Calu3 (cell line): Measurements from ENCODE around the gene TMEM151B. TPM values are rescaled to one million over a fixed set of nuclear protein-coding genes. Genes with fewer than 3 reads are reported as not detected.

Experiments
- BruUV-seq: library from RNA; stranded (reverse); fragments of 400-500 nt; replicated peaks from 2 replicates; lab custom pipeline; 2021; lab: Mats Ljungman, UMichigan
- CTCF ChIA-PET: fragments of 300-600 bp; sonication (Branson Sonifier 250); formaldehyde crosslinking; loops from one replicate; lab custom pipeline; 2022; ENCODE audit warnings: antibody characterized with exemption; lab: Charles Lee
- DNase-seq: peaks from one replicate; pipeline ENCODE4 v3.0.0; 2022
- H3K27ac Mint-ChIP-seq: one replicate; pipeline ENCODE4 v1.8.0; 2022; ENCODE audit warnings: mixed read lengths; ENCODE audit not compliant: unreplicated experiment
- H3K27me3 Mint-ChIP-seq: one replicate; pipeline ENCODE4 v1.8.0; 2022; ENCODE audit warnings: mixed read lengths; ENCODE audit not compliant: unreplicated experiment
- H3K36me3 Mint-ChIP-seq: one replicate; pipeline ENCODE4 v1.8.0; 2022; ENCODE audit warnings: mild to moderate bottlenecking, moderate library complexity, mixed read lengths; ENCODE audit not compliant: insufficient read depth, unreplicated experiment
- H3K4me1 Mint-ChIP-seq: one replicate; pipeline ENCODE4 v1.8.0; 2022; ENCODE audit warnings: mild to moderate bottlenecking, low read depth, mixed read lengths; ENCODE audit not compliant: unreplicated experiment
- H3K4me3 Mint-ChIP-seq: one replicate; pipeline ENCODE4 v1.8.0; 2022; ENCODE audit warnings: mild to moderate bottlenecking, low read depth, moderate library complexity, mixed read lengths; ENCODE audit not compliant: unreplicated experiment
- H3K9me3 Mint-ChIP-seq: one replicate; pipeline ENCODE4 v1.8.0; 2022; ENCODE audit warnings: low read depth, mixed read lengths; ENCODE audit not compliant: unreplicated experiment
- CTCF ChIP-seq: fragments of 200-600 bp; IDR thresholded peaks from one replicate; pipeline ENCODE4 v1.8.0; 2022; ENCODE audit warnings: antibody characterized with exemption; ENCODE audit not compliant: unreplicated experiment
- intact Hi-C: fragments of 100-400 bp; cut with micrococcal nuclease; formaldehyde crosslinking; loops from one replicate; pipeline ENCODE4 v1.10.0; 2022; ENCODE audit not compliant: unreplicated experiment
- total RNA-seq: library from RNA; stranded (reverse); gene quantifications from 2 replicates; pipeline ENCODE4 v1.2.3, GENCODE V29; 2022

TMEM151B gene
- total RNA-seq, 1 experiment from 2014 or later = not detected

- peak; percentile 85 for DNase-seq
- intact Hi-C loops = no loop called here
These were observed 22.6 kb upstream of the TMEM151B start for GRCh38 chr6:44247338-44248302.

DNA sequence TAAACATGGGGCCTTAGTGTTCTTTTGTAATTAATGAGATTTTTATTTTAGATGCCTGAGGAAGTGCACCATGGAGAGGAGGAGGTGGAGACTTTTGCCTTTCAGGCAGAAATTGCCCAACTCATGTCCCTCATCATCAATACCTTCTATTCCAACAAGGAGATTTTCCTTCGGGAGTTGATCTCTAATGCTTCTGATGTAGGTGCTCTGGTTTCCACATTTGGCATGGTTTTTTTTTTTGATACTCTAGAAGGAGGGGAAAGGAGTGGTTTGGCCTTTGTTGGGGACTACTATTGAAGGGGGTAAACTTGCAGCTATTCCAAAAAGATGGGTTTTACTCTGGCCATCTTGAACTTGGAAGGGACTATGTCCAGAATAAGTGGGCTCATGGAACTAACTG lies 21.7 kb upstream of the TMEM151B start:
- peak overlapping the region; percentile 99 for H3K27ac Mint-ChIP-seq
- H3K36me3 Mint-ChIP-seq = peaks cover 90% of the 10 kb centered on the region
- no TSS peak for BruUV-seq
- no peak for DNase-seq
- intact Hi-C loops = no loop called here
- peaks cover 56% of the 10 kb centered on the region for H3K4me1 Mint-ChIP-seq
- TF ChIP-seq CTCF = no peak
- peak overlapping the region; percentile 88 for H3K4me3 Mint-ChIP-seq
- no peaks in the 10 kb centered on the region for H3K9me3 Mint-ChIP-seq
- CTCF ChIA-PET = no interaction called here
- no peaks in the 10 kb centered on the region for H3K27me3 Mint-ChIP-seq

More at GRCh38 chr6:44247338-44248302, 22.6 kb upstream of the TMEM151B start:
- H3K27ac Mint-ChIP-seq = peak overlapping the region; percentile 99
- peaks cover 49% of the 10 kb centered on the region for H3K4me1 Mint-ChIP-seq
- H3K9me3 Mint-ChIP-seq = no peaks in the 10 kb centered on the region
- H3K27me3 Mint-ChIP-seq = no peaks in the 10 kb centered on the region
- BruUV-seq = no TSS peak
- TF ChIP-seq CTCF = no peak
- CTCF ChIA-PET = interaction anchor here (1.0 to 2.6 kb wide), 8 partner anchors 9 to 75 kb away, joined by 3 to 16 read pairs (median 7); partner anchors contain the start of genes AARS2, SLC29A1 and SLC35B2
- H3K4me3 Mint-ChIP-seq = peak overlapping the region; percentile 88
- peaks cover 80% of the 10 kb centered on the region for H3K36me3 Mint-ChIP-seq

DNA sequence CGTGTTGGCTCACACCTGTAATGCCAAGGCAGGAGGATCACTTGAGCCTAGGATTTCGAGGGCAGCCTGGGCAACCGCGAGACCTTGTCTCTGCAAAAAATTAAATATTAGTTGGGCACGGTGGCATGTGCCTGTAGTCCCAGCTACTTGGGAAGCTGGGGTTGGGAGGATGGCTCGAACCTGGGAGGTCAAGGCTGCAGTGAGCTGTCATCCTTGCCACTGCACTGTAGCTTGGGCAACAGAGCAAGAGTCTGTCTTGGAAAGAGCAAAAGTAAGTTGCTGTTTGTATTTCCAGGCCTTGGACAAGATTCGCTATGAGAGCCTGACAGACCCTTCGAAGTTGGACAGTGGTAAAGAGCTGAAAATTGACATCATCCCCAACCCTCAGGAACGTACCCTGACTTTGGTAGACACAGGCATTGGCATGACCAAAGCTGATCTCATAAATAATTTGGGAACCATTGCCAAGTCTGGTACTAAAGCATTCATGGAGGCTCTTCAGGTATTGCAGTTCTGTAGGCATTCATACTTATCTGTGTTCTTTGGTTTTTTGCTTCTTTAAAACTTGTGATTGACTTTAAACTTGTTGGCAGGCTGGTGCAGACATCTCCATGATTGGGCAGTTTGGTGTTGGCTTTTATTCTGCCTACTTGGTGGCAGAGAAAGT lies 21.0 kb upstream of the TMEM151B start:
- H3K27me3 Mint-ChIP-seq = no peaks in the 10 kb centered on the region

More for the DNA sequence above, 21.0 kb upstream of the TMEM151B start:
- Mint-ChIP-seq H3K9me3 (no peaks in the 10 kb centered on the region), H3K4me3 (peak overlapping the region; percentile 88), H3K36me3 (peaks cover 96% of the 10 kb centered on the region), H3K27ac (peak overlapping the region; percentile 99), H3K4me1 (peaks cover 61% of the 10 kb centered on the region)
- TF ChIP-seq CTCF = no peak
- CTCF ChIA-PET = no interaction called here
- no peak for DNase-seq
- intact Hi-C loops = no loop called here
- no TSS peak for BruUV-seq
